Stomach (tissue), 9 donors: Measurements from ENCODE around the gene RAE1. TPM values are rescaled to one million over a fixed set of nuclear protein-coding genes. Genes with fewer than 3 reads are reported as not detected.

Experiments
- DNase-seq, 2 donors: peaks; one replicate each; pipeline versions ENCODE4 v3.0.0 to v3.0.0-alpha.2; 2013 to 2019
- H3K27ac ChIP-seq, 5 donors: fragments of 200-600 bp in 4 of 5; sonication (generic) in 4 of 5; one replicate each; pipeline ENCODE4 v1.5.1; 2013 to 2019; ENCODE audit warnings: mild to moderate bottlenecking in 1 of 5, moderate library complexity in 1 of 5
- H3K27me3 ChIP-seq, 3 donors: fragments of 200-600 bp; sonication (generic); one replicate each; pipeline ENCODE4 v1.5.1; 2017 to 2019; ENCODE audit warnings: mixed run types in 1 of 3
- H3K36me3 ChIP-seq, 4 donors: fragments of 200-600 bp; sonication (generic); 1 replicate in 3 of 4; 2 replicates in 1 of 4; pipeline ENCODE4 v1.5.1; 2016 to 2019
- H3K4me1 ChIP-seq, 4 donors: fragments of 200-600 bp; sonication (generic); one replicate each; pipeline ENCODE4 v1.5.1; 2016 to 2019
- H3K4me3 ChIP-seq, 4 donors: fragments of 200-600 bp; sonication (generic) in 3 of 4; one replicate each; pipeline ENCODE4 v1.5.1; 2016 to 2019; ENCODE audit warnings: mild to moderate bottlenecking in 1 of 4
- H3K9me3 ChIP-seq, 4 donors: fragments of 200-600 bp; sonication (generic); one replicate each; pipeline ENCODE4 v1.5.1; 2016 to 2019
- CTCF ChIP-seq, 7 experiments: fragments of 450-650 bp in 4 of 7; fragments of 200-600 bp in 3 of 7; sonication (generic) in 3 of 7; IDR thresholded peaks; one replicate each; pipeline ENCODE4 v1.5.1; 2016 to 2019; ENCODE audit warnings: antibody characterized with exemption in 7 of 7, control low read depth in 2 of 7, mild to moderate bottlenecking in 1 of 7
- EP300 ChIP-seq: sonication (generic); formaldehyde crosslinking; IDR thresholded peaks from one replicate; pipeline ENCODE4 v1.6.1; 2017; ENCODE audit warnings: antibody characterized with exemption
- POLR2A ChIP-seq, 4 donors: fragments of 450-650 bp; IDR thresholded peaks; one replicate each; pipeline ENCODE4 v1.6.1; 2016; ENCODE audit warnings: antibody characterized with exemption in 4 of 4, control low read depth in 2 of 4, mild to moderate bottlenecking in 1 of 4, moderate library complexity in 1 of 4
- POLR2AphosphoS5 ChIP-seq, 3 donors: sonication (generic); formaldehyde crosslinking; IDR thresholded peaks; one replicate each; pipeline ENCODE4 v1.6.1; 2016; ENCODE audit warnings: antibody characterized with exemption in 3 of 3
- WGBS, 5 donors: extraction: QIAGEN DNeasy Blood & Tissue Kit in 3 of 5; methylation state at CpG; one replicate each; pipeline versions ENCODE4 v1.1.5 to v1.1.7; 2013 to 2018; 5-methylcytosine and 5-hydroxymethylcytosine counted together
- intact Hi-C: fragments of 100-400 bp; cut with DNase I; formaldehyde crosslinking; loops from one replicate; pipeline ENCODE4 v1.15.1; 2023; ENCODE audit warnings: low total_unique reads
- polyA plus RNA-seq, 3 donors: library from polyadenylated mRNA; stranded (reverse); fragments of 200-250 nt; gene quantifications; one replicate each; pipeline ENCODE4 v1.2.3, GENCODE V29; 2013
- total RNA-seq, 5 donors: library from RNA; depleted of rRNA; stranded (reverse); fragments of >200 nt; gene quantifications; one replicate each; pipeline versions ENCODE4 v1.1.0 to v1.2.3, GENCODE V29; 2014 to 2016
- donor health status: healthy with polysubstance abuse.
- donor health status: Bipolar disorder and iron deficiency.
- donor health status: healthy.

RAE1 gene
- total and polyA plus RNA-seq, 8 donors: 6.4 to 65.6 (median 15.2) TPM

GRCh38 chr20:57322476-57322875 is 28.6 kb upstream of the RAE1 start:
- no peaks in the 10 kb centered on the region for H3K4me1 ChIP-seq
- no peak overlapping the region for H3K4me3 ChIP-seq
- intact Hi-C loops: no loop called here
- H3K9me3 ChIP-seq: no peaks in the 10 kb centered on the region
- no peak overlapping the region for H3K27ac ChIP-seq
- DNase-seq: no peak
- no peaks in the 10 kb centered on the region for H3K36me3 ChIP-seq
- H3K27me3 ChIP-seq: peaks cover 0 to 61% (median 14%) of the 10 kb centered on the region in 3 donors
- TF ChIP-seq CTCF (IDR thresholded peaks at IDR 0.05) (no peak), EP300 (no peak), POLR2AphosphoS5 (IDR thresholded peaks at IDR 0.05) (no peak), POLR2A (IDR thresholded peaks at IDR 0.05) (no peak)
- 66 to 80% (median 76%) methylated on average over 2 of the region's 2 CpGs for WGBS, 5 donors

- WGBS, 5 donors: 17 to 33% (median 20%) methylated on average over 6 of the region's 6 CpGs
- intact Hi-C loops: no loop called here
- H3K4me3 ChIP-seq: no peak overlapping the region
Measured at GRCh38 chr20:57323034-57323433, 28.0 kb upstream of the RAE1 start.

GRCh38 chr20:57325632-57326356 is 25.3 kb upstream of the RAE1 start:
- Histone ChIP-seq H3K27me3 (peaks cover 0 to 72% (median 24%) of the 10 kb centered on the region in 3 donors), H3K9me3 (no peaks in the 10 kb centered on the region), H3K4me1 (no peaks in the 10 kb centered on the region), H3K27ac (no peak overlapping the region), H3K36me3 (no peaks in the 10 kb centered on the region), H3K4me3 (no peak overlapping the region)
- no peak for DNase-seq
- no peak for TF ChIP-seq CTCF (IDR thresholded peaks at IDR 0.05)
- no peak for TF ChIP-seq POLR2AphosphoS5 (IDR thresholded peaks at IDR 0.05)
- TF ChIP-seq POLR2A (IDR thresholded peaks at IDR 0.05): no peak
- TF ChIP-seq EP300: no peak
- 83 to 94% (median 91%) methylated on average over 12 of the region's 12 CpGs for WGBS, 5 donors
- intact Hi-C loops: no loop called here

More at GRCh38 chr20:57323034-57323433, 28.0 kb upstream of the RAE1 start:
- no peaks in the 10 kb centered on the region for H3K36me3 ChIP-seq
- H3K4me1 ChIP-seq: no peaks in the 10 kb centered on the region
- peak in 1 of 2 donors; percentile 59 for DNase-seq
- no peaks in the 10 kb centered on the region for H3K9me3 ChIP-seq
- peaks cover 0 to 63% (median 14%) of the 10 kb centered on the region in 3 donors for H3K27me3 ChIP-seq
- no peak for TF ChIP-seq POLR2AphosphoS5 (IDR thresholded peaks at IDR 0.05)
- TF ChIP-seq EP300: no peak
- TF ChIP-seq POLR2A (IDR thresholded peaks at IDR 0.05): no peak
- no peak for TF ChIP-seq CTCF (IDR thresholded peaks at IDR 0.05)
- no peak overlapping the region for H3K27ac ChIP-seq

- DNase-seq: peak in 1 of 2 donors; percentile 57
- TF ChIP-seq EP300: no peak
- no peak for TF ChIP-seq POLR2A (IDR thresholded peaks at IDR 0.05)
- TF ChIP-seq CTCF (IDR thresholded peaks at IDR 0.05): no peak
- no peak for TF ChIP-seq POLR2AphosphoS5 (IDR thresholded peaks at IDR 0.05)
- intact Hi-C loops: no loop called here
- Histone ChIP-seq H3K36me3 (no peaks in the 10 kb centered on the region), H3K27me3 (peaks cover 0 to 70% (median 25%) of the 10 kb centered on the region in 3 donors), H3K4me1 (no peaks in the 10 kb centered on the region), H3K27ac (no peak overlapping the region), H3K9me3 (no peaks in the 10 kb centered on the region), H3K4me3 (no peak overlapping the region)
- 32 to 55% (median 45%) methylated on average over 8 of the region's 8 CpGs for WGBS, 5 donors
Measured at GRCh38 chr20:57326667-57327455, 24.2 kb upstream of the RAE1 start.
